ENCODE results near the gene UXT. TPM values are rescaled to one million over a fixed set of nuclear protein-coding genes. Genes with fewer than 3 reads are reported as not detected.
A peak's percentile ranks its signal among the peaks of the same experiment; 100 is the strongest.

The UXT gene
- total and polyA plus RNA-seq, 2 of the 13 experiments (the other 11 are each of a cell fraction or from before 2014, with no cell fraction given): 107 to 123 TPM

DNA sequence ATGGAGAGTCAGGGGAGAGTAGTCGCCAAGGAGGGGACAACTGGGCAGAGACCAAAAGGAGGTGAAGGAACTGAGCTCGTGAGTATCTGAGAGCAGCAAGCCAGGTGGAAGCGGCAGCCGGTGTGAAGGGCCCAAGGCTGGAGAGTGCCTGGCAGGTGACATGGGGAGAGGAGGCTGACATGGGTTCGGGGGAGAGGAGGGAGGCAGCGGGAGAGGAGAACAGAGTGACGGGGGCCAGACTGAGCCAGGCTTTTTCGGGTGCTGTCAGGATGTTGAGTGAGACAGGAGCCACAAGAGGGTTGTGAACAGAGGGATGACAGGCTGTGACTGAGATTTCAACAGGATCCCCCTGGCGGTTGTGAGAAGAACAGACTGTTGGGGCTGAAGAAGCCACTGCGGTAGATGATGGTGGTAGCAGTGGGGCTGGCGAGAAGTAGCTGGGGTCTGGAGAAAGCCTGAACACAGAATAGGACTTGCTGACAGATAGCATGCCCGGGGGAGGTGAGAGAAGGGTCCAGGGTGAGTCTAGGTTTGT, 14.4 kb downstream of the UXT start (continued):
- TF ChIP-seq ARID5B (CRISPR knock-in tag; IDR thresholded peaks at IDR 0.05) (no peak), ATRX (CRISPR knock-in tag; IDR thresholded peaks at IDR 0.05; ENCODE audit: borderline replicate concordance) (no peak)

GRCh38 chrX:47643926-47644325, 15.1 kb downstream of the UXT start:
- intact Hi-C loops (cut with micrococcal nuclease; ENCODE audit: unreplicated experiment): loop anchor here (5.0 kb wide), 1 partner anchor 102 kb away; no protein-coding TSS in a partner anchor
- Histone ChIP-seq H2AFZ (ENCODE audit: low read length) (no peak overlapping the region), H3K27me3 (ENCODE audit: control insufficient read depth in 1 of 2, insufficient read depth in 2 of 2, low read length in 2 of 2) (no peaks in the 10 kb centered on the region), H3K36me3 (replicated peaks in 1 of 2; ENCODE audit: control insufficient read depth in 1 of 2, insufficient read depth in 2 of 2, low read length in 2 of 2) (peaks cover 0 to 25% of the 10 kb centered on the region in 2 experiments; a peak in 3 of 5 replicates), H3K27ac (ENCODE audit: extremely low read length, insufficient read depth, low read length) (no peak overlapping the region), H3K79me2 (ENCODE audit: insufficient read depth, low read length) (no peaks in the 10 kb centered on the region), H3K9ac (ENCODE audit: insufficient read depth, low read depth, low read length) (no peak overlapping the region), H4K20me1 (ENCODE audit: insufficient read depth, low read length) (no peaks in the 10 kb centered on the region), H3K4me1 (ENCODE audit: insufficient read depth, low read length) (no peaks in the 10 kb centered on the region), H3K4me3 (replicated peaks in 1 of 3; ENCODE audit: insufficient read depth in 1 of 3, low read depth in 2 of 3, low read length in 3 of 3) (no peak overlapping the region), H3K9me3 (ENCODE audit: low read length) (no peaks in the 10 kb centered on the region), H3K4me2 (ENCODE audit: low read depth, low read length) (no peak overlapping the region)
- 68% methylated on average over 2 of the region's 2 CpGs for WGBS (ENCODE audit: low lambda C conversion rate)
- ChIA-PET POLR2A (no interaction called here), CTCF (ENCODE audit: low intra/inter-chr PET ratio, low total read pairs) (no interaction called here)
- FAIRE-seq (peak; percentile 61), DNase-seq (ENCODE audit: low spot score) (no peak), ATAC-seq (peak; percentile 60; the same call in 2 of the 3 replicates)
- no TSS peak for BruUV-seq (replicated peaks)
- in situ Hi-C loops (cut with HindIII; ENCODE audit: extremely low pct_ligation_motif_present, low pct_unique_long_range_greater_than_20kb): loop anchor here (5.0 kb wide), 1 partner anchor 82 kb away; the partner anchor contains the start of gene ARAF
- TF ChIP-seq, protein P1, sequence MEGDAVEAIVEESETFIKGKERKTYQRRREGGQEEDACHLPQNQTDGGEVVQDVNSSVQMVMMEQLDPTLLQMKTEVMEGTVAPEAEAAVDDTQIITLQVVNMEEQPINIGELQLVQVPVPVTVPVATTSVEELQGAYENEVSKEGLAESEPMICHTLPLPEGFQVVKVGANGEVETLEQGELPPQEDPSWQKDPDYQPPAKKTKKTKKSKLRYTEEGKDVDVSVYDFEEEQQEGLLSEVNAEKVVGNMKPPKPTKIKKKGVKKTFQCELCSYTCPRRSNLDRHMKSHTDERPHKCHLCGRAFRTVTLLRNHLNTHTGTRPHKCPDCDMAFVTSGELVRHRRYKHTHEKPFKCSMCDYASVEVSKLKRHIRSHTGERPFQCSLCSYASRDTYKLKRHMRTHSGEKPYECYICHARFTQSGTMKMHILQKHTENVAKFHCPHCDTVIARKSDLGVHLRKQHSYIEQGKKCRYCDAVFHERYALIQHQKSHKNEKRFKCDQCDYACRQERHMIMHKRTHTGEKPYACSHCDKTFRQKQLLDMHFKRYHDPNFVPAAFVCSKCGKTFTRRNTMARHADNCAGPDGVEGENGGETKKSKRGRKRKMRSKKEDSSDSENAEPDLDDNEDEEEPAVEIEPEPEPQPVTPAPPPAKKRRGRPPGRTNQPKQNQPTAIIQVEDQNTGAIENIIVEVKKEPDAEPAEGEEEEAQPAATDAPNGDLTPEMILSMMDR (CRISPR knock-in tag; IDR thresholded peaks at IDR 0.05): peak; percentile 38; the same call in 1 of the 2 replicates
- TF ChIP-seq DR1 (CRISPR knock-in tag; IDR thresholded peaks at IDR 0.05): no peak
